HEK293 (cell line): ENCODE results near the gene AATF.

ENCODE experiments used
- ATF2 ChIP-seq: fragments of 450-650 bp; formaldehyde crosslinking; IDR thresholded peaks from 2 replicates; pipeline ENCODE4 v1.5.1; 2016; ENCODE audit warnings: missing biosample characterization, missing genetic modification characterization, low read depth
- CTCF ChIP-seq: fragments of 450-650 bp; formaldehyde crosslinking; IDR thresholded peaks from 2 replicates; pipeline ENCODE4 v1.5.1; 2016; ENCODE audit warnings: missing biosample characterization, missing genetic modification characterization
- KLF10 ChIP-seq: fragments of 450-650 bp; IDR thresholded peaks from 2 replicates; pipeline ENCODE4 v1.5.1; 2018; ENCODE audit warnings: missing biosample characterization, mild to moderate bottlenecking, missing genetic modification characterization
- RBAK ChIP-seq: fragments of 450-650 bp; formaldehyde crosslinking; IDR thresholded peaks from 2 replicates; pipeline ENCODE4 v1.5.1; 2016; ENCODE audit warnings: missing biosample characterization, missing genetic modification characterization
- ZNF391 ChIP-seq: fragments of 450-650 bp; formaldehyde crosslinking; IDR thresholded peaks from 2 replicates; pipeline ENCODE4 v1.5.1; 2016; ENCODE audit warnings: low read depth, missing biosample characterization, missing genetic modification characterization, borderline replicate concordance
- ZNF629 ChIP-seq: fragments of 450-650 bp; formaldehyde crosslinking; IDR thresholded peaks from 2 replicates; pipeline ENCODE4 v1.5.1; 2017; ENCODE audit warnings: missing biosample characterization, missing genetic modification characterization

- TF ChIP-seq ATF2 (tag by site-specific recombination) (no peak), CTCF (tag by site-specific recombination) (no peak), KLF10 (tag by site-specific recombination) (no peak), ZNF391 (tag by site-specific recombination) (no peak), ZNF629 (tag by site-specific recombination) (peak; percentile 32; the same call in 1 of the 2 replicates), RBAK (tag by site-specific recombination) (no peak)
Measured at GRCh38 chr17:37092071-37092470, 143.3 kb downstream of the AATF start.
